ENCODE measurements around the gene FSD1L.

DNA sequence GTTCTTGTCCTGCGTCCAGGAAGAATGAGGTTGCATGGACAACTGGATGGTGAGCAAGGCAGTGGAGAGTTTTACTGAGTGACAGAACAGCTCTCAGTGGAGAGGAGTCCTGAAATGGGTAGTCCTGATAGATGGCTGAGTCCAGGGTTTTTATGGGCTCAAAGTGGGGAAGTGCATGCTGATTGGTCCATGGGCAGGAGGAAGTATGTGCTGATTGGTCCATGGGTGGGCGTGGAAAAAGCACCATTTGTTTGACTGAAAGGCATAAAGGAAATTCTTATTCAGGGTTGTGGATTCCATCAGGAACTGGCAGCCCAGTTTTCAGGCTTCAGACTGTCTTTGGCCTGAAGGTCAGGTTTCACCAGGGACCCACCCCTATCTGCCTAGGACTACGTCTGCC, 10.6 kb downstream of the FSD1L start:
- TF ChIP-seq, protein P1, sequence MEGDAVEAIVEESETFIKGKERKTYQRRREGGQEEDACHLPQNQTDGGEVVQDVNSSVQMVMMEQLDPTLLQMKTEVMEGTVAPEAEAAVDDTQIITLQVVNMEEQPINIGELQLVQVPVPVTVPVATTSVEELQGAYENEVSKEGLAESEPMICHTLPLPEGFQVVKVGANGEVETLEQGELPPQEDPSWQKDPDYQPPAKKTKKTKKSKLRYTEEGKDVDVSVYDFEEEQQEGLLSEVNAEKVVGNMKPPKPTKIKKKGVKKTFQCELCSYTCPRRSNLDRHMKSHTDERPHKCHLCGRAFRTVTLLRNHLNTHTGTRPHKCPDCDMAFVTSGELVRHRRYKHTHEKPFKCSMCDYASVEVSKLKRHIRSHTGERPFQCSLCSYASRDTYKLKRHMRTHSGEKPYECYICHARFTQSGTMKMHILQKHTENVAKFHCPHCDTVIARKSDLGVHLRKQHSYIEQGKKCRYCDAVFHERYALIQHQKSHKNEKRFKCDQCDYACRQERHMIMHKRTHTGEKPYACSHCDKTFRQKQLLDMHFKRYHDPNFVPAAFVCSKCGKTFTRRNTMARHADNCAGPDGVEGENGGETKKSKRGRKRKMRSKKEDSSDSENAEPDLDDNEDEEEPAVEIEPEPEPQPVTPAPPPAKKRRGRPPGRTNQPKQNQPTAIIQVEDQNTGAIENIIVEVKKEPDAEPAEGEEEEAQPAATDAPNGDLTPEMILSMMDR (IDR thresholded peaks at IDR 0.05): no peak
- no peak for TF ChIP-seq POLR2A (IDR thresholded peaks at IDR 0.05)

All from testis (tissue), 2 donors.